ENCODE measurements around the gene IMPG2.

The IMPG2 gene

GRCh38 chr3:101248736-101249135 is 71.6 kb downstream of the IMPG2 start:
- DNase-seq = no peak
- Histone ChIP-seq H3K9me3 (ENCODE audit: control insufficient read depth, low read length) (no peaks in the 10 kb centered on the region), H3K27me3 (replicated peaks; ENCODE audit: control insufficient read depth, insufficient read depth, low read length, poor library complexity, severe bottlenecking) (no peaks in the 10 kb centered on the region), H3K4me3 (ENCODE audit: insufficient read depth, low read depth, low read length, poor library complexity, severe bottlenecking) (no peak overlapping the region), H3K27ac (ENCODE audit: insufficient read depth, low read length, poor library complexity, severe bottlenecking) (no peak overlapping the region), H3K4me1 (ENCODE audit: control insufficient read depth, insufficient read depth, low read length, poor library complexity, severe bottlenecking) (no peaks in the 10 kb centered on the region), H3K36me3 (ENCODE audit: control insufficient read depth, insufficient read depth, low read length) (no peaks in the 10 kb centered on the region)

GRCh38 chr3:101244212-101244575 is 76.2 kb downstream of the IMPG2 start:
- no peak for DNase-seq
- H3K4me3 ChIP-seq (ENCODE audit: insufficient read depth, low read depth, low read length, poor library complexity, severe bottlenecking) = no peak overlapping the region
- H3K4me1 ChIP-seq (ENCODE audit: control insufficient read depth, insufficient read depth, low read length, poor library complexity, severe bottlenecking) = no peaks in the 10 kb centered on the region
- H3K36me3 ChIP-seq (ENCODE audit: control insufficient read depth, insufficient read depth, low read length) = no peaks in the 10 kb centered on the region
- no peak overlapping the region for H3K27ac ChIP-seq (ENCODE audit: insufficient read depth, low read length, poor library complexity, severe bottlenecking)
- H3K27me3 ChIP-seq (replicated peaks; ENCODE audit: control insufficient read depth, insufficient read depth, low read length, poor library complexity, severe bottlenecking) = no peaks in the 10 kb centered on the region
- H3K9me3 ChIP-seq (ENCODE audit: control insufficient read depth, low read length) = no peaks in the 10 kb centered on the region

GRCh38 chr3:101243285-101244211 is 76.8 kb downstream of the IMPG2 start:
- Histone ChIP-seq H3K9me3 (ENCODE audit: control insufficient read depth, low read length) (no peaks in the 10 kb centered on the region), H3K4me3 (ENCODE audit: insufficient read depth, low read depth, low read length, poor library complexity, severe bottlenecking) (no peak overlapping the region), H3K27me3 (replicated peaks; ENCODE audit: control insufficient read depth, insufficient read depth, low read length, poor library complexity, severe bottlenecking) (no peaks in the 10 kb centered on the region), H3K27ac (ENCODE audit: insufficient read depth, low read length, poor library complexity, severe bottlenecking) (no peak overlapping the region), H3K4me1 (ENCODE audit: control insufficient read depth, insufficient read depth, low read length, poor library complexity, severe bottlenecking) (no peaks in the 10 kb centered on the region), H3K36me3 (ENCODE audit: control insufficient read depth, insufficient read depth, low read length) (no peaks in the 10 kb centered on the region)
- no peak for DNase-seq

GRCh38 chr3:101240719-101241399 is 79.5 kb downstream of the IMPG2 start:
- no peaks in the 10 kb centered on the region for H3K27me3 ChIP-seq (replicated peaks; ENCODE audit: control insufficient read depth, insufficient read depth, low read length, poor library complexity, severe bottlenecking)
- H3K4me3 ChIP-seq (ENCODE audit: insufficient read depth, low read depth, low read length, poor library complexity, severe bottlenecking) = no peak overlapping the region
- H3K36me3 ChIP-seq (ENCODE audit: control insufficient read depth, insufficient read depth, low read length) = no peaks in the 10 kb centered on the region
- no peaks in the 10 kb centered on the region for H3K4me1 ChIP-seq (ENCODE audit: control insufficient read depth, insufficient read depth, low read length, poor library complexity, severe bottlenecking)
- no peak for DNase-seq
- H3K27ac ChIP-seq (ENCODE audit: insufficient read depth, low read length, poor library complexity, severe bottlenecking) = no peak overlapping the region
- H3K9me3 ChIP-seq (ENCODE audit: control insufficient read depth, low read length) = no peaks in the 10 kb centered on the region

GRCh38 chr3:101235048-101235447 is 85.3 kb downstream of the IMPG2 start:
- Histone ChIP-seq H3K36me3 (ENCODE audit: control insufficient read depth, insufficient read depth, low read length) (no peaks in the 10 kb centered on the region), H3K9me3 (ENCODE audit: control insufficient read depth, low read length) (no peaks in the 10 kb centered on the region), H3K27ac (ENCODE audit: insufficient read depth, low read length, poor library complexity, severe bottlenecking) (no peak overlapping the region), H3K27me3 (replicated peaks; ENCODE audit: control insufficient read depth, insufficient read depth, low read length, poor library complexity, severe bottlenecking) (no peaks in the 10 kb centered on the region), H3K4me3 (ENCODE audit: insufficient read depth, low read depth, low read length, poor library complexity, severe bottlenecking) (no peak overlapping the region), H3K4me1 (ENCODE audit: control insufficient read depth, insufficient read depth, low read length, poor library complexity, severe bottlenecking) (no peaks in the 10 kb centered on the region)
- DNase-seq = no peak

GRCh38 chr3:101230618-101231017 is 89.8 kb downstream of the IMPG2 start:
- no peaks in the 10 kb centered on the region for H3K36me3 ChIP-seq (ENCODE audit: control insufficient read depth, insufficient read depth, low read length)
- H3K4me1 ChIP-seq (ENCODE audit: control insufficient read depth, insufficient read depth, low read length, poor library complexity, severe bottlenecking) = no peaks in the 10 kb centered on the region
- H3K4me3 ChIP-seq (ENCODE audit: insufficient read depth, low read depth, low read length, poor library complexity, severe bottlenecking) = no peak overlapping the region
- no peaks in the 10 kb centered on the region for H3K9me3 ChIP-seq (ENCODE audit: control insufficient read depth, low read length)
- H3K27ac ChIP-seq (ENCODE audit: insufficient read depth, low read length, poor library complexity, severe bottlenecking) = no peak overlapping the region
- no peak for DNase-seq
- no peaks in the 10 kb centered on the region for H3K27me3 ChIP-seq (replicated peaks; ENCODE audit: control insufficient read depth, insufficient read depth, low read length, poor library complexity, severe bottlenecking)

- Histone ChIP-seq H3K9me3 (ENCODE audit: control insufficient read depth, low read length) (no peaks in the 10 kb centered on the region), H3K36me3 (ENCODE audit: control insufficient read depth, insufficient read depth, low read length) (no peaks in the 10 kb centered on the region), H3K27ac (ENCODE audit: insufficient read depth, low read length, poor library complexity, severe bottlenecking) (no peak overlapping the region), H3K4me1 (ENCODE audit: control insufficient read depth, insufficient read depth, low read length, poor library complexity, severe bottlenecking) (no peaks in the 10 kb centered on the region), H3K4me3 (ENCODE audit: insufficient read depth, low read depth, low read length, poor library complexity, severe bottlenecking) (no peak overlapping the region), H3K27me3 (replicated peaks; ENCODE audit: control insufficient read depth, insufficient read depth, low read length, poor library complexity, severe bottlenecking) (no peaks in the 10 kb centered on the region)
- no peak for DNase-seq
These were observed 90.7 kb downstream of the IMPG2 start for GRCh38 chr3:101229681-101230080.

GRCh38 chr3:101228441-101228840 is 91.9 kb downstream of the IMPG2 start:
- no peak for DNase-seq
- Histone ChIP-seq H3K4me3 (ENCODE audit: insufficient read depth, low read depth, low read length, poor library complexity, severe bottlenecking) (no peak overlapping the region), H3K36me3 (ENCODE audit: control insufficient read depth, insufficient read depth, low read length) (no peaks in the 10 kb centered on the region), H3K9me3 (ENCODE audit: control insufficient read depth, low read length) (no peaks in the 10 kb centered on the region), H3K27ac (ENCODE audit: insufficient read depth, low read length, poor library complexity, severe bottlenecking) (no peak overlapping the region), H3K27me3 (replicated peaks; ENCODE audit: control insufficient read depth, insufficient read depth, low read length, poor library complexity, severe bottlenecking) (no peaks in the 10 kb centered on the region), H3K4me1 (ENCODE audit: control insufficient read depth, insufficient read depth, low read length, poor library complexity, severe bottlenecking) (no peaks in the 10 kb centered on the region)

GRCh38 chr3:101224739-101225138 is 95.6 kb downstream of the IMPG2 start:
- Histone ChIP-seq H3K9me3 (ENCODE audit: control insufficient read depth, low read length) (no peaks in the 10 kb centered on the region), H3K4me1 (ENCODE audit: control insufficient read depth, insufficient read depth, low read length, poor library complexity, severe bottlenecking) (no peaks in the 10 kb centered on the region), H3K27ac (ENCODE audit: insufficient read depth, low read length, poor library complexity, severe bottlenecking) (no peak overlapping the region), H3K36me3 (ENCODE audit: control insufficient read depth, insufficient read depth, low read length) (no peaks in the 10 kb centered on the region), H3K4me3 (ENCODE audit: insufficient read depth, low read depth, low read length, poor library complexity, severe bottlenecking) (no peak overlapping the region), H3K27me3 (replicated peaks; ENCODE audit: control insufficient read depth, insufficient read depth, low read length, poor library complexity, severe bottlenecking) (no peaks in the 10 kb centered on the region)
- DNase-seq = no peak

- Histone ChIP-seq H3K9me3 (ENCODE audit: control insufficient read depth, low read length) (no peaks in the 10 kb centered on the region), H3K36me3 (ENCODE audit: control insufficient read depth, insufficient read depth, low read length) (no peaks in the 10 kb centered on the region)
- no peak for DNase-seq
These were observed 97.4 kb downstream of the IMPG2 start for GRCh38 chr3:101223016-101223415.

More at GRCh38 chr3:101223016-101223415, 97.4 kb downstream of the IMPG2 start:
- no peak overlapping the region for H3K4me3 ChIP-seq (ENCODE audit: insufficient read depth, low read depth, low read length, poor library complexity, severe bottlenecking)
- H3K27me3 ChIP-seq (replicated peaks; ENCODE audit: control insufficient read depth, insufficient read depth, low read length, poor library complexity, severe bottlenecking) = no peaks in the 10 kb centered on the region
- H3K4me1 ChIP-seq (ENCODE audit: control insufficient read depth, insufficient read depth, low read length, poor library complexity, severe bottlenecking) = no peaks in the 10 kb centered on the region
- H3K27ac ChIP-seq (ENCODE audit: insufficient read depth, low read length, poor library complexity, severe bottlenecking) = no peak overlapping the region

Data from effector memory CD4-positive, alpha-beta T cell (primary cell).